ENCODE data around the gene TAAR9. TPM values are rescaled to one million over a fixed set of nuclear protein-coding genes. Genes with fewer than 3 reads are reported as not detected.

Gene TAAR9
- total RNA-seq, 1 experiment from 2014 or later, result not detected

- DNase-seq (ENCODE audit: low spot score), result no peak
Measured at GRCh38 chr6:132587424-132587823, 49.3 kb downstream of the TAAR9 start.

Other genes with a start within 250 kb of the TAAR9 start
- 2.4 and 11.1 TPM in 2 replicates for gene MOXD1, start 136.8 kb upstream of the TAAR9 start, total RNA-seq (2014; rRNA removed; shearing (Covaris generic))
- 7.9 and 11.2 TPM in 2 replicates for gene STX7, start 25.2 kb upstream of the TAAR9 start, total RNA-seq (2014; rRNA removed; shearing (Covaris generic))
- not detected in 2 replicates for gene TAAR8, start 14.4 kb downstream of the TAAR9 start, total RNA-seq (2014; rRNA removed; shearing (Covaris generic))
- gene TAAR6, start 32.0 kb downstream of the TAAR9 start, total RNA-seq (2014; rRNA removed; shearing (Covaris generic)), result not detected in 2 replicates
- not detected in 2 replicates for gene TAAR5, start 51.5 kb downstream of the TAAR9 start, total RNA-seq (2014; rRNA removed; shearing (Covaris generic))
- gene TAAR2, start 86.0 kb downstream of the TAAR9 start, total RNA-seq (2014; rRNA removed; shearing (Covaris generic)), result not detected in 2 replicates
- gene TAAR1, start 120.9 kb downstream of the TAAR9 start, total RNA-seq (2014; rRNA removed; shearing (Covaris generic)), result not detected in 2 replicates
- gene VNN1, start 175.8 kb downstream of the TAAR9 start, total RNA-seq (2014; rRNA removed; shearing (Covaris generic)), result not detected in 2 replicates
- gene VNN2, start 219.6 kb downstream of the TAAR9 start, total RNA-seq (2014; rRNA removed; shearing (Covaris generic)), result 0.10 and 0.68 TPM in 2 replicates